ENCODE results near the gene ZHX3.

GRCh38 chr20:41344938-41345728, 27.6 kb upstream of the ZHX3 start:
- TF ChIP-seq, protein P1, sequence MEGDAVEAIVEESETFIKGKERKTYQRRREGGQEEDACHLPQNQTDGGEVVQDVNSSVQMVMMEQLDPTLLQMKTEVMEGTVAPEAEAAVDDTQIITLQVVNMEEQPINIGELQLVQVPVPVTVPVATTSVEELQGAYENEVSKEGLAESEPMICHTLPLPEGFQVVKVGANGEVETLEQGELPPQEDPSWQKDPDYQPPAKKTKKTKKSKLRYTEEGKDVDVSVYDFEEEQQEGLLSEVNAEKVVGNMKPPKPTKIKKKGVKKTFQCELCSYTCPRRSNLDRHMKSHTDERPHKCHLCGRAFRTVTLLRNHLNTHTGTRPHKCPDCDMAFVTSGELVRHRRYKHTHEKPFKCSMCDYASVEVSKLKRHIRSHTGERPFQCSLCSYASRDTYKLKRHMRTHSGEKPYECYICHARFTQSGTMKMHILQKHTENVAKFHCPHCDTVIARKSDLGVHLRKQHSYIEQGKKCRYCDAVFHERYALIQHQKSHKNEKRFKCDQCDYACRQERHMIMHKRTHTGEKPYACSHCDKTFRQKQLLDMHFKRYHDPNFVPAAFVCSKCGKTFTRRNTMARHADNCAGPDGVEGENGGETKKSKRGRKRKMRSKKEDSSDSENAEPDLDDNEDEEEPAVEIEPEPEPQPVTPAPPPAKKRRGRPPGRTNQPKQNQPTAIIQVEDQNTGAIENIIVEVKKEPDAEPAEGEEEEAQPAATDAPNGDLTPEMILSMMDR (conservative IDR thresholded peaks at IDR 0.05; ENCODE audit: low read length), result no peak
- TF ChIP-seq EZH2phosphoT487 (IDR thresholded peaks at IDR 0.05; ENCODE audit: borderline replicate concordance), result no peak
